CD4-positive, alpha-beta T cell treated with Interferon alpha-2 for 1 hour (primary cell): ENCODE data around the gene ATG7.
"Not testable (repeated sequence)": the region's sequence is repeated elsewhere in the genome, so short reads cannot be mapped to it uniquely, and the experiment has no call there.

Experiments used
- DNase-seq, 2 donors: peaks; one replicate each; pipeline ENCODE4 v3.0.0-alpha.2; 2020 to 2022

ATG7 gene

DNA sequence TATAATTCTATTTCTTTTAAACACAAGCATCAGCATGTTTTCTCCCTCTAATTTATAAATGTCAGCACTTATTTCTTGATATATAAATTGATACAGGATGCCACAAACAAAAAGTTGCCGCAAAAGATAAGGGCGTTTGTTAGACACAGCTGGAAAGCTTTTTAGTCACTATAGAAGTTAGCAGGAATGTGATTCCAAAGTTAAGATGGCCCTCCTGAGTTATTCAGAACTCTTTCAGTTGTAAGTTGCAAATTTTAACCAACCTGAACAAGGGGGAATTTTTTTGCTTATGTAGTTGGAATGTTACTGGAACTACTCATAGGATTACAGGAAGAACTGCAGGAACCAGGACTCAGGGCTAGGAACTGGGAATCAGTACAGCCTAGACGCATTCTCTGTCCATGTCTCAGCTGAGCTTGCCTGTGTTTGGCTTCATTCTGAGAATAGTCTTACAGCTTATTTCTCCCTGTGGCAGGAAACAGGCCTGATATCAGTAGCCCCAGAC lies 205.3 kb downstream of the ATG7 start:
- DNase-seq = no peak

DNA sequence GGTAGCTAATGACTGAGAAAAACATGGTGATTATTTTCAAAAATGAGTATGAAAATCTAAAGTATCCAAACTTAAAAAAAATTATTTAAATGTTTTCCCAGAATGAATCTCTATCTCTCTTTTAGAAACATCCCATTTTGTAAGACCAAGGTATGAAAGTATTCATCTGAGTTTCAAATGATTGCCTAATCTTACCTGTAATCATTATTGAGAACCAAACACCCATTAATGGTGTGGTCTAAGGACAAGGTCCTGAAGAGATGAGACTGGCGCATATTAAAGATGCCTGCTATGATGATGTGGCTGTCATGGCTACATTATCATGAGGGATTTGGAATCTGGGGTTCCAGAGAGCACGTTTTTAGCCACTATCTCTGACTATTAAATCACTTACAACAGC lies 206.0 kb downstream of the ATG7 start:
- no peak for DNase-seq

DNA sequence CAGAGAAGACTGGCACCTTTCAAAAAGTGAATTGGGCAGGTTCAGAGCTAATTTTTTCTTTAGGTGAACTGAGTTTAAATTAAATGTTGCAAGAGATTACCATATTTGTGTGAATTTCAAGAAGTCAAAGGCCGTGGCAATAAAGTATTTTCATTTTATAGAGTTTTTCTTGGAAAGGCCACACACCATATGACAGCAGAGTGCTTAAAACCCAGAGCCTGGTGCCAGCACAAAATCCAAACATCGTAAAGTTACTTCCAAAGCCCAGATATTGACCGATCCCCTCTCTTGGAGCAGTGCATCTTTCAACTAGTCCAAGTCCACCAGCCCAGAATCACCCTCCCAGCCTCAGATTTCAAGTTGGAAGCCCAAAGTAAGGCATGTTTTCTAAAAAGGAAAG lies 207.0 kb downstream of the ATG7 start:
- DNase-seq = no peak

DNA sequence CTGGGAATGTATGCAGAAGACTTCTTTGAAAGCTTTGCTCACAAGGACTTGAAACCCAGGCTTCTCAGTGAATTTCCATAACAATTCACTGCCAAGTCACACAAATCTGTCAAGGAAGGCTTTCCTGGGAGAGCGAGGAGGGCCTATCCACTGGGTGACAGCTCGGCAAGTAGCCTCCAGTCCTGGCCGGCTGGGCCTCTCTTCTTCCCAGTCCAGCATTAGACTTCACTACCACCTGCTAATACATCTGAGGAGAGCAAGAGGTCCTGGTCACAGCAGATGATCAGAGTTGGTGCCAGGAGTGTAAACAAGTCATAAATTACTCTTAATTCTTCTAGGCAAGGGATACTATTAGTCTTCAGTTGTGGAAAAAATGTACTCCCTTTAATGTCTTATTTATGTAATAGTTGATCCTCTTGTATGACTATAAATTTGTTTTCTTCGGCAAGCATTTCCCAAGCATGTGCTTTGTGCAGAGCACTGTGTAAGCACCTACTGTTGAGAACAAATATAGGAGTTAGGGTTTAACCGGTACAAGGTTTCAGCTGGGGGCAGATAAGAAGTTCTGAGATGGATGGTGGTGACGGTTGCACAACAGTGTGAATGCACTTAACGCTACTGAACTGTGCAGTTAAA lies 208.6 kb downstream of the ATG7 start:
- DNase-seq = no peak

DNA sequence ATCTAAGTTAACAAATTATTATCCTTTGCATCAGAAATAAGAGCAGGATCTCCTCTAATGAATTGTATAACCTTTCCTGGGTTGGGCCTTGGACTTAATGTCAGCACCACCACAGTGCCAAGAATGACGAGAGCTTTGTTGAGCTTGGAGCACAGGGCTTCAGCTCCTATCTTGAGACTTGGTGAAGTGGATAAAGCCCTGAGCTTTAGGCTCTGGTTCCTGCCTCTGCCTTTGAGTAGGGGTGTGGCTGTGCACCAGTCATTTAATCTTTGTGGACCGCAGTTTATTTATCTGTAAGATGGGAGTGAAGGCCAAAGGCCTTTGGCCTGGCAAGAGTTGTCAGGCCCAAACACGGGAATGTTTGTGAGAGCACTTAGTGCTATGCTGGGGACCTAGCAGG lies 209.4 kb downstream of the ATG7 start:
- no peak for DNase-seq

DNA sequence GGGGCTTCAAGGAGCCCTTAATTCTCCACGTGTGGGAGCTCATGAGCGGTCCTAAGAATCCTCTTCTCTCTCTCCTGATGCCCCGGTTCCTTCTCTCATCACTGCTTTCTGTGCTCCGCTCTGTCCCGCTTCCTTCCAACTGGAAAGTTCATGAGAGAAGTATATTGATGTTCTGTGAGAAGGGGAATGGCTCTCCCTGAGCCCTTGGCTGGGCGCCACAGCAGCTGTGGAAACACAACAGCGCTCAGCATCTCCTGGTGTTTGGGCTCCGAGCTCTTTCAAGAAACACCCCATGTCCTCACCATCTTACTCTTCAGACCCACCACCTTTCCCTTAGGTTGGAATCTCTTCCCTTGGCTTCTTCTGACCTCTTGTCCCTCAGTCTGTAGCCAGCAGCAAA lies 209.8 kb downstream of the ATG7 start:
- DNase-seq = no peak

DNA sequence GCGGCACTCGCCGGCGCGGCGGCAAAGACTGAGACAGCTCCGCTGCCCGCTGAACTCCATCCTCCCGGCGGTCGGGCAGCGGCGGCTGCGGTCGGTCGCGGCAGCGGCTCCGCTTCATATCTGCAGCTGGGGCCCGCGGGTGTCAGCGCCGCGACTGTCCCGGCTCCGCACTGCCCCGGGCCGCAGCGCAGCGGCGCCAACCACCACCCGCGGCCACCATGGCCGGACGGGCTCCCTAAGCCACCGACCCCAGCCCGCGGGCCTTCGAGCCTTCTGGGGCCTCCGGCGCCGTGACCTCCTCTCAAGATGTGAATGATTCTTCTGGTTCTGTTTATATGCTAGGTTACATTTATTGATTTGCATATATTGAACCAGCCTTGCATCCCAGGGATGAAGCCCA lies 216.2 kb downstream of the ATG7 start:
- not testable (repeated sequence) for DNase-seq

DNA sequence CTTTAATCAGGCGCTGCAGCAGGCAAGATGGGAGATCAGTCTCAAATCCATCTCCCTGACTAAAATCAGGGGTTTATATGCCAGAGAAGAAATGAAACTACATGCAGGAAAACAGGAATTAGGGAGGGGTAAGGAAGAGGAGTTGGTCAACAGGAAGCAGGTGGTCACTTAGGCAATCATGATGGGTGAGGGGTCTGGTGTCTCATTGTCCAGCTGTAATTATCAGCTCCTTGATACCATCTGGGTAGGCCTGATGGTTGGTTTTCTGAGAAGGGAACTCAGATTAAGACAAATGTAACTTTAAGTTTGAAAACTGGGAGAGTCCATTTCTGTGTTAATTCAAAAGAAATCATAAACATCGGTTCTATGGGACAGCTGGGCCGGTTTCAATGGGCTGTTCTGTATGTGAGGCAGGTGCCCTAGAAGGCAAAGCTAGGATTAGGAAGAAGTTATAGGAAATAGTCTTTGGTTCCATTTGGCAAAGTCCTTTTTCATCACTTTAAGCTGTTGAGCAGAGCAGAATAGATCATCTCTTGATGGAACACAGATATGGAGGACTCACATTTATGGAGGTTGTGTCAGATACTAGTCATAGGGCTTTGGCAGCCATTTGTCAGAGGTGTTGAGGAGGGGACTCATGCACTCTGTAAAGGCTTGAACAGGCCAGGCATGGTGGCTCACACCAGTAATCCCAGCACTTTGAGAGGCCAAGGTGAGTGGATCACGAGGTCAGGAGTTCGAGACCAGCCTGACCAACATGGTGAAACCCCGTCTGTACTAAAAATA lies 222.1 kb downstream of the ATG7 start:
- no peak for DNase-seq

DNA sequence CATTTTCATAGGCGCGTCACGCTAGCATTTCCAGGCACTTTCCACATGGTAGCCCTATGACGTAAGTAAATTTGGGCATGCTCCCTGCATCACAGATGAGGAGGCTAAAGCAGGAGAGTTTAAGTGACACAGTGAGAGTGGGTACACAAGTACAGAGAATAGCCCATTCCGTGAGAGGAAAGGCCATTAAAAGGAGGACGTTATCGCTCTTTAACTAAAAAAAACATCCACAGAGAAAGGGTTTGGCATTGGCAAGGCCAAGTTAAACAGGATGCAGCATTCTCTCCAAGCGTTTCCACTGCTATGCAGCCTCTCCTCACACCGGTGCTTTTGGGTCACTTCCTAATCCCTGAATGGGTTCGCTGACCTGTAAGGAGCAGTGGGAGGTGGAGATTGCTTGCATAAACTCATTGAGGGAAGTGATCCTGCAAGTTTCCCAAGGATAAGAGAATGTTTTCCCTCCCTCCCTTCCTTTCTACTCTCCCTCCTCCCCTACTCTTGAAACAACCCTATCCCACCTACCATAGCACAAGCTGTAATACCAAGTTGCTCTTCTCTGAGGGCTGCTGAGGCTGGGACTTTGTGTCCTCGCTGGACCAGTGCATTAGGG lies 223.9 kb downstream of the ATG7 start:
- DNase-seq = no peak

DNA sequence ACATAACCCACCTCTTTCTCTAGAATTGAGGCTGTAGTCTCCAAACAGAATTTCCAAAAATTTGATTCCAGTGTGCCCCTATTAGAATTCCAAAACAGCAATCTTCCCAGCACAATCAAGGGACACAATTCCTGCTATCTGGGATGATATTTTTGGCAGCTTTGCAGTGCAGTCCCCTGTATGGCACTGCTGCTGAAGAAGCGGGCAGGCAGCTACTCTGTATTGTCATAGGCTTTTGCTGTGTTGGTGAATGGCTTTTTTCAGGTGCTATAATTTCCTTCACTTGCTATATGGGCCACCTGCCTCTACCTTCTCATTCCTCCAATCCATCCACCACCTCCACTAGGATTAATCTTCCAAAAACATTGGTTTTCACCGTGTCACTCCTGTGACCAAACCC lies 226.0 kb downstream of the ATG7 start:
- no peak for DNase-seq

DNA sequence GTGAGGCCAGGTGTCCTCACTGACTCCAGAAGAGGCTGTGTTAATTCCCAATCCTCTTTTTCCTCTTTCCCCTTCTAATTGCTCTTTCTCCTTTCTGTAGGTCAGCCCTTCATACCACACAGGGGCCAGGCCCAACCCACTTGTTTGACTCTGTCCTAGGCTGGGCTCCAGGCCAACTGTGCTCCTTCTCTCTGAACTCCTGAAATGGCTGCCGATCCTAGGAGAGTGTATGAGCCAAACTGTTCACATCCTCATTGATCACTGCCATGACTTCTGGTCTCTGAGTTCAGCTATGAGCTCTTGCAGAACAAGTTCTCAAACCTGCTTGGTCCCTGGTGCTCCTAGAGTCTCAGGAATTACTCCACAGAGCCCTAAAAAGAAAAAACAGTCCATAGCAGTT lies 226.4 kb downstream of the ATG7 start:
- no peak for DNase-seq

DNA sequence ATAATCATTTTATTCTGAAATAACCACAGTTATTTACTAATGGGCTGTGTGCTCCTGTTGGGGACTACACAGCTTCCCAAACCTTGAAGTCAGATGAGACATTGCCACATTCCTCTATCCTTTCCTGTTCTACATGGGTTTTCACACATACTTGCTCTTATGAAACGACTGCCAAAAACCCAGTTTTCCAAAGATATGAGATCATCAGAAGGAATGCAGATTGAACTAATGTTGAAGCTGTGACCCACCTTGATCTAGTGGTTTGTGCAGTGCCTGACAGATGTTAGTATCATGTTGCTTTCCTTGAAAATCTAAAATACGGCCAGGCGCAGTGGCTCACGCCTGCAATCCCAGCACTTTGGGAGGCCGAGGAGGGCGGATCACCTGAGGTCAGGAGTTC lies 226.9 kb downstream of the ATG7 start:
- no peak for DNase-seq

DNA sequence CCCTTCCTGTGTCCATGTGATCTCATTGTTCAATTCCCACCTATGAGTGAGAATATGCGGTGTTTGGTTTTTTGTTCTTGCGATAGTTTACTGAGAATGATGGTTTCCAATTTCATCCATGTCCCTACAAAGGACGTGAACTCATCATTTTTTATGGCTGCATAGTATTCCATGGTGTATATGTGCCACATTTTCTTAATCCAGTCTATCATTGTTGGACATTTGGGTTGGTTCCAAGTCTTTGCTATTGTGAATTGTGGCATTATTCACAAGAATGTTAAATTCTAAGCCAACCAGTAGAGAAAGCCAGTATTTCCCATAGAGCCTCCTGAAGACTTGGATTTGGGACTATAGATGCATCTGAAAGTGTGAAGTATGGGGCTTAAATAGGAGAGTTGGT lies 230.2 kb downstream of the ATG7 start:
- not testable (repeated sequence) for DNase-seq

DNA sequence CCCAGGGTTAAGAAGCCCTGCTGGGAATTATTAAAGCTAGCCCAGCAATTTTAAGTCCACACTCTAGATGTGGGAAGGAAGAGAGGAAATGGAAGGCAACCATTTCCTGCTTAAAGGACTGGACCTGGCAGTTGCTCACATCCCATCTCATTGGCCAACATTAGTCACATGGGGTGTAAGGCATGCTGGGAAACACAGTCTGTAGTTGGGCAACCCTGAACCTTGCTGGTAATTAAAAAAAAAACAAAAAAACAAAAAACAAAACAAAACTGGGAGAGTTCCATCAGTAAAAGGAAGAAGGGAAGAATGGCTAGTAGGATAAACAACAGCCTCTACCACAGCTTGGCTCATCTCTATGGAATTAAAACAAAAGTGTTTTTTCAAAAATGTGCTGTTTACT lies 235.5 kb downstream of the ATG7 start:
- no peak for DNase-seq

DNA sequence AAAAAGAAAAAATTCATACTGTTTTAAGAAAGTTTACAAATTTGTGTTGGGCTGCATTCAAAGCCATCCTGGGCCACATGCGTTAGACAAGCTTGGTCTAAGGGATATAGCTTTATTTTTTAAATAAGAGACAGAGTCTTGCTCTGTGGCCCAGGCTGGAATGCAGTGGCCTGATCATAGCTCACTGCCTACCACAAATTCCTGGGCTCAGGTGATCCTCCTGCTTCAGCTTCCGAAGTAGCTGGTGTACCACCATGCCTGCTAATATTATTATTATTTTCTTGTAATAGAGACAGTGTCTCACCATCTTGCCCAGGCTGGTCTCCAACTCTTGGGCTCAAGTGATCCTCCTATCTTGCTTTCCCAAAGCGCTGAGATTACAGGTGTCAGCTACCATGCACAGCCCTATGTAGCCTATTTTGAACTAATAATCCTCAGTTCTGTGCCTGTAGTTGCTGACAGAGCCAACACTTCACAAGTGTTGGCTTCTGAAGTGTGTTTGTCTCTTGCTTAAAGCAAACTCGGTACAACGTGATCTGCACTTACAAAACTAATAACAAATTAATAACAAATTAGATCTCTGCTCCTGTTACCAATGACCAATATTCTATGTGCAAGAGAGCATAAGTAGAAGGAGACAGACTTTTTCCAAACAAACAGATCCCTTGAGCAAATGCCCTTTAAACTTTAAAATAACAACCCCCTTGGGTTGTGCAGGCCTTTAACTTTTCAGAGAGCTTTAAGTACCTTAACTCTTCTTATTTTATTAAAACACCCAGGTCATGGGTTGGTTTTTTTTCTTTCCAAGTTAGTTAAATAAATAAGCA lies 236.4 kb downstream of the ATG7 start:
- DNase-seq = no peak

DNA sequence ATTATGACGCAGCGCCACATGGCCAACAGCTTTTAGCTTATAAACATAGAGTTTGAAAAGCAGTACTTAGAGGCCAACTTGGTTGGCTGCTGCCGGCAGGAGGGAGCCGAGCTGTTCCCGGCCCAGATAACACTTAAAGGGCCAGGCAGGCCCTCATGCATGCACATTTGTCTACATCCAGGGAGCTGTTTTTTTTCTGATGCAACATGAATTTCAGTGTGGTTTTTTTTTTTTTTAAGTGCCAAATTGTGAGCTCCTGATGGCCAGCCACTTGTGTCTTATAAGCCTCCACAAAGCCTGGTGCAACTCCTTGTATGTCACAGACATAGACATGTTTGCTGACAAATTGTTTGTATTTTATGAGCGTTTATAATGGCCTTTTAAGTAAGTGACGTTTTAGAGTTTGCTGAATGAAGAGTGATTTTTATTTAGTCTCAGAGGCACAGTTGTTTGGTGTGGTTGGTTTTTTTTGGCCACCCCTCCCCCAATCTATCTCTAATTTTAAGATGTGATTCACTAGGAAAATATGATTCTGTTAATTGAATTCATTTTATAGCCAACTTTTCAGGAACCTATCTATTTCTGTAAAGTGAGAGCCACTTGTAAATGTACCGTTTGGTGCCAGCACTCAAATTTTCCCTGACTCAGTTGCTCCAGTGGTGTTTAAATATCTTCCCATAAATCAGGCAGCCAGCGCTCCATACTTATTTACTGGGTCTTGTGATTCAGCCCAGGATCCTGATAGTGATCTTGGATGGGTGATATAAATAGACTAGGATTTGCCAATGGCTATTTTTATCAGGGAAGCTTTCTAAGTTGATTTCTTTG lies 237.2 kb downstream of the ATG7 start:
- DNase-seq = no peak

DNA sequence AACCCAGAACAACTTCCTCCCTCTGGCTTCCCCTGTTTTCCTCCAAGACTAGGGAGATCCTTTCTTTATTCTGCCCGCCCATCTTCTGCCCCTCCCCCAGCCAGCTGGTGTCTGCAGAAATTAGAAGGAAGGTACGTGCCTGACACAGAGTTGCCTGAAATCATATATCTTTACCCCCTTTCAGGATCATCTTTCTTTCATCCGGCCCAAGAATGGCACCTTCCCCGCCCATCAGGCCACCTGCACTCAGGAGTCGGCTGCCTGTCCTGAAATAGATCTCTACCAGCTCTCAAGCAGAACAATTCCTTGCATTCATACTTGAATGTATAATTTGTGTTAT lies 237.8 kb downstream of the ATG7 start:
- no peak for DNase-seq

DNA sequence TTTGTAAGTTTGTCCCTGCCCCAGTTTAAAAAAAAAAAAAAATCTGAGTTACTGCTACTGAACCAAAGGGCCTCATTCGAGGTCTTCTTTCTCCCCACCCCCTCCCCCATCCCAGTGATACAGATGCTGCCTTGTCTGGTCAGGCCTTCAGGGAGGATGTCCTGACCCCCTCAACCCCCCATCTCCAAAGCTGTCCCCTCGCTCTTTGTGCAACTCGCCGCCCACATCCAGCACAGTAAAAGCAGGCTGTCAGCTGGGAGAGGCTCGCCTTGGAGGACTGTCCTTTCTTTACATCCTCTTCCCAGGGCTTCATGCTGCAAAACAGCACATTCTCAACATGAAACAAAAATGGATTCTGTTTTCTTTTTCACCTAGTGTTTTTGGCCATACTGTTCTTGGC lies 238.2 kb downstream of the ATG7 start:
- DNase-seq = no peak

DNA sequence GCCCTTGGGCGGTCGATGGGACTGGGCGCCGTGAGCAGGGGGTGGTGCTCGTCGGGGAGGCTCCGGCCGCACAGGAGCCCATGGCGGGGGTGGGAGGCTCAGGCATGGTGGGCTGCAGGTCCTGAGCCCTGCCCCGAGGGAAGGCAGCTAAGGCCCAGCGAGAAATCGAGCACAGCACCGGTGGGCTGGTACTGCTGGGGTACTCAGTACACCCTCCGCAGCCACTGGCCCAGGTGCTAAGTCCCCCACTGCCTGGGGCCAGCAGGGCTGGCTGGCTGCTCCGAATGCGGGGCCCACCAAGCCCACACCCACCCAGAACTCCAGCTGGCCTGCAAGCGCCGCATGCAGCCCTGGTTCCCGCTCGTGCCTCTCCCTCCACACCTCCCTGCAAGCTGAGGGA lies 239.4 kb downstream of the ATG7 start:
- DNase-seq = not testable (repeated sequence)

DNA sequence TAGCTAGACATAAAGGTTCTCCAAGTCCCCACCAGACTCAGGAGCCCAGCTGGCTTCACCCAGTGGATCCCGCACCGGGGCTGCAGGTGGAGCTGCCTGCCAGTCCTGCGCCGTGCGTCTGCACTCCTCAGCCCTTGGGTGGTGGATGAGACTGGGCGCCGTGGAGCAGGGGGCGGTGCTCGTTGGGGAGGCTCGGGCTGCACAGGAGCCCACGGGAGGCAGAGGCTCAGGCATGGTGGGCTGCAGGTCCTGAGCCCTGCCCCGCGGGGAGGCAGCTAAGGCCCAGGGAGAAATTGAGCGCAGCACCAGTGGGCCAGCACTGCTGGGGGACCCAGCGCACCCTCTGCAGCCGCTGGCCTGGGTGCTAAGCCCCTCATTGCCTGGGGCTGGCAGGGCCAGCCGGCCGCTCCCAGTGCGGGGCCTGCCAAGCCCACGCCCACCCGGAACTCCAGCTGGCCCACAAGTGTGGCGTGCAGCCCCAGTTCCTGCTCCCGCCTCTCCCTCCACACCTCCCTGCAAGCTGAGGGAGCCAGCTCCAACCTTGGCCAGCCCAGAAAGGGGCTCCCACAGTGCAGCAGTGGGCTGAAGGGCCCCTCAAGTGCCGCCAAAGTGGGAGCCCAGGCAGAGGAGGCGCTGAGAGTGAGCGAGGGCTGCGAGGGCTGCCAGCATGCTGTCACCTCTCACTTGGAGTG lies 241.1 kb downstream of the ATG7 start:
- DNase-seq = not testable (repeated sequence)

DNA sequence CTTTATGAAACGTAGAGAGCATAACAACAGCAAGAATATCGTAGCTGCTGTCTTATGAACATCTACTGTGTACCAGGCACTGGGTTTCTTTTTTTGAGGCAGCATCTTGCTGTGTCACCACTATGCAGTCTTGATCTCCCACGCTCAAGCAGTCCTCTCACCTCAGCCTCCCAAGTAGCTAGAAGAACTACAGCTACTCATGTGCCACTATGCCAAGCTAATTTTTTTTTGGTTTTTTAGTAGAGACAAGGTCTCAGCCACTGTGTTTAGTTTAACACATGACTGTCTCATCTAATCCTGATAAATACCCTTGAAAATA lies 241.6 kb downstream of the ATG7 start:
- DNase-seq = no peak

DNA sequence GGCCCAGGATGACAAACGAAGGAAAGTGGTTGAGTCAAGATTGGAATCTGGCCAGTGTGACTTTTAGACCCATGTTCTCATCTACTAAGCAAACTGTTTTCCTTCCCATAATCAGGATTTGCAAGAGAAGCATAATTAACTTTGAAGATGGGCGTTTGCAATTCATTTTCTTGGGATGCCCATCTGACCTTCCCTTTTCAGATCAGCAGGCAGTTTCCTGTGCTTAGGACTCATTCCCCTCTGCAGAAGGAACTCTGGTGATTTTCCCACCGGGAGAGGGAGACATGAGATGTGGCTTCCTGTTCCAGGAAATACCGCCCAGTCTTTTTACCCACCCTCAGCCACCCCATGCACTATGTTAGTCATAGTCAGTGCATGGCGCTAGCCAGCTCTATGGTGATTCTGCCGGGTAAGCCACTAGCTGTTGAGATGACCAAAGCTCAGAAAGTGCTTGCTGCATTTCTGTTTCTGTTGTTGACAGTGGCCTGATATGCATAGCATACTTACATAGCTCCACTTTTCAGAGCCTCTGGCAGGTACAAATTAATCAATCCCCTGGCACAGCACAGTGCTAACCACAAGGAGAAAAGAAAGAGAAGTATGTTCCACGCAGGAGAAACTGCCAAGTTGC lies 242.1 kb downstream of the ATG7 start:
- DNase-seq = no peak
